NCI-H1930 (cell line): ENCODE measurements around the gene PSPC1.

Experiments used
- DNase-seq, 2 experiments: peaks; one replicate each; lab custom pipeline; 2025; lab: John Stamatoyannopoulos, UW

The PSPC1 gene

GRCh38 chr13:19673473-19674430 lies 109.0 kb downstream of the PSPC1 start:
- no peak for DNase-seq

GRCh38 chr13:19672990-19673389 lies 109.8 kb downstream of the PSPC1 start:
- no peak for DNase-seq

GRCh38 chr13:19670147-19670546 lies 112.6 kb downstream of the PSPC1 start:
- no peak for DNase-seq

- no peak for DNase-seq
Measured at GRCh38 chr13:19668778-19669177, 114.0 kb downstream of the PSPC1 start.

GRCh38 chr13:19665427-19665859 lies 117.3 kb downstream of the PSPC1 start:
- DNase-seq = no peak

GRCh38 chr13:19664481-19665230 lies 118.1 kb downstream of the PSPC1 start:
- no peak for DNase-seq

- DNase-seq = no peak
Measured at GRCh38 chr13:19663416-19663979, 119.2 kb downstream of the PSPC1 start.

- DNase-seq = no peak
Measured at GRCh38 chr13:19661561-19661960, 121.2 kb downstream of the PSPC1 start.

GRCh38 chr13:19661126-19661525 lies 121.6 kb downstream of the PSPC1 start:
- no peak for DNase-seq

GRCh38 chr13:19658831-19659230 lies 123.9 kb downstream of the PSPC1 start:
- no peak for DNase-seq

- DNase-seq = no peak
Measured at GRCh38 chr13:19657872-19658591, 124.7 kb downstream of the PSPC1 start.
